Epithelial cell of esophagus (primary cell): ENCODE results near the gene PAGE2B.

Source experiments
- DNase-seq: peaks from one replicate; pipeline ENCODE4 v3.0.0; 2010; ENCODE audit warnings: low read depth
- H3K4me3 ChIP-seq: 2 replicates; pipeline ENCODE4 v1.5.1; 2011; ENCODE audit warnings: mild to moderate bottlenecking, low read length, control low read depth
- CTCF ChIP-seq: IDR thresholded peaks from 2 replicates; pipeline ENCODE4 v1.5.1; 2011; ENCODE audit warnings: low read depth, mild to moderate bottlenecking, low read length, control low read depth, inconsistent platforms; ENCODE audit not compliant: insufficient read depth; ENCODE audit errors: missing control alignments

The PAGE2B gene

GRCh38 chrX:55072286-55072685 is 2.5 kb upstream of the PAGE2B start:
- DNase-seq: no peak
- no peak for TF ChIP-seq CTCF
- H3K4me3 ChIP-seq: no peak overlapping the region

- no peak for DNase-seq
- TF ChIP-seq CTCF: no peak
- H3K4me3 ChIP-seq: no peak within 1 kb of the TSS
Observed at GRCh38 chrX:55088795-55089489, 14.1 kb downstream of the PAGE2B start, which contains the start of gene PAGE2. Gene PAGE2 (plus strand): TSS chrX:55089018. CDS start chrX:55090021, 1,003 bp downstream.

GRCh38 chrX:55098691-55099090 is 23.9 kb downstream of the PAGE2B start:
- TF ChIP-seq CTCF: no peak
- no peak overlapping the region for H3K4me3 ChIP-seq
- no peak for DNase-seq

GRCh38 chrX:55099162-55099561 is 24.3 kb downstream of the PAGE2B start:
- DNase-seq: no peak
- no peak for TF ChIP-seq CTCF
- no peak overlapping the region for H3K4me3 ChIP-seq

- TF ChIP-seq CTCF: no peak
- no peak for DNase-seq
- no peak overlapping the region for H3K4me3 ChIP-seq
Observed at GRCh38 chrX:55102754-55103153, 27.9 kb downstream of the PAGE2B start.

- no peak for DNase-seq
- no peak overlapping the region for H3K4me3 ChIP-seq
- no peak for TF ChIP-seq CTCF
Observed at GRCh38 chrX:55107262-55107661, 32.4 kb downstream of the PAGE2B start.

- TF ChIP-seq CTCF: no peak
- DNase-seq: peak; percentile 67
- H3K4me3 ChIP-seq: no peak overlapping the region
Observed at GRCh38 chrX:55107911-55108310, 33.1 kb downstream of the PAGE2B start.
